Type B pancreatic cell (in vitro differentiated cells): ENCODE measurements around the gene ENTPD8. TPM values are rescaled to one million over a fixed set of nuclear protein-coding genes. Genes with fewer than 3 reads are reported as not detected.
"Not testable (repeated sequence)": the region's sequence is repeated elsewhere in the genome, so short reads cannot be mapped to it uniquely, and the experiment has no call there.

Experiments used
- DNase-seq: peaks from one replicate; pipeline ENCODE4 v3.0.0; 2021; ENCODE audit warnings: mixed read lengths; ENCODE audit not compliant: unreplicated experiment; ENCODE audit errors: extremely low spot score
- H3K27ac Mint-ChIP-seq: 2 replicates; pipeline ENCODE4 v1.8.0; 2021; ENCODE audit warnings: mild to moderate bottlenecking, mixed read lengths
- H3K27me3 Mint-ChIP-seq: 2 replicates; pipeline ENCODE4 v1.8.0; 2021; ENCODE audit warnings: mixed read lengths
- H3K36me3 Mint-ChIP-seq: 2 replicates; pipeline ENCODE4 v1.8.0; 2021; ENCODE audit warnings: mixed read lengths
- H3K4me1 Mint-ChIP-seq: one replicate; pipeline ENCODE4 v1.8.0; 2021; ENCODE audit warnings: mixed read lengths; ENCODE audit not compliant: unreplicated experiment
- H3K4me3 Mint-ChIP-seq: 2 replicates; pipeline ENCODE4 v1.8.0; 2021; ENCODE audit warnings: mild to moderate bottlenecking, mixed read lengths
- H3K9me3 Mint-ChIP-seq: 2 replicates; pipeline ENCODE4 v1.8.0; 2021; ENCODE audit warnings: mixed read lengths
- microRNA-seq: library from miRNA; unstranded; fragments of <30 nt; microRNA quantifications from one replicate; pipeline ENCODE4, GENCODE V29; 2020
- total RNA-seq: library from RNA; stranded (reverse); gene quantifications from 2 replicates; pipeline ENCODE4 v1.2.1, GENCODE V29; 2021; ENCODE audit warnings: low replicate concordance
- TF ChIP-seq, protein P1 (sequence below): fragments of 200-600 bp; sonication (generic); conservative IDR thresholded peaks from 2 replicates; pipeline ENCODE4 v1.5.0; 2021; ENCODE audit warnings: antibody characterized with exemption, mild to moderate bottlenecking

Gene ENTPD8
- total RNA-seq, 1 donor from 2014 or later = 2.1 TPM

GRCh38 chr9:137387891-137388560 lies 53.1 kb downstream of the ENTPD8 start:
- Mint-ChIP-seq H3K36me3 (no peaks in the 10 kb centered on the region), H3K27ac (no peak overlapping the region), H3K9me3 (no peaks in the 10 kb centered on the region), H3K4me3 (no peak overlapping the region), H3K27me3 (no peaks in the 10 kb centered on the region), H3K4me1 (peaks cover 3% of the 10 kb centered on the region)
- DNase-seq = no peak
- TF ChIP-seq, protein P1, sequence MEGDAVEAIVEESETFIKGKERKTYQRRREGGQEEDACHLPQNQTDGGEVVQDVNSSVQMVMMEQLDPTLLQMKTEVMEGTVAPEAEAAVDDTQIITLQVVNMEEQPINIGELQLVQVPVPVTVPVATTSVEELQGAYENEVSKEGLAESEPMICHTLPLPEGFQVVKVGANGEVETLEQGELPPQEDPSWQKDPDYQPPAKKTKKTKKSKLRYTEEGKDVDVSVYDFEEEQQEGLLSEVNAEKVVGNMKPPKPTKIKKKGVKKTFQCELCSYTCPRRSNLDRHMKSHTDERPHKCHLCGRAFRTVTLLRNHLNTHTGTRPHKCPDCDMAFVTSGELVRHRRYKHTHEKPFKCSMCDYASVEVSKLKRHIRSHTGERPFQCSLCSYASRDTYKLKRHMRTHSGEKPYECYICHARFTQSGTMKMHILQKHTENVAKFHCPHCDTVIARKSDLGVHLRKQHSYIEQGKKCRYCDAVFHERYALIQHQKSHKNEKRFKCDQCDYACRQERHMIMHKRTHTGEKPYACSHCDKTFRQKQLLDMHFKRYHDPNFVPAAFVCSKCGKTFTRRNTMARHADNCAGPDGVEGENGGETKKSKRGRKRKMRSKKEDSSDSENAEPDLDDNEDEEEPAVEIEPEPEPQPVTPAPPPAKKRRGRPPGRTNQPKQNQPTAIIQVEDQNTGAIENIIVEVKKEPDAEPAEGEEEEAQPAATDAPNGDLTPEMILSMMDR = no peak

DNA sequence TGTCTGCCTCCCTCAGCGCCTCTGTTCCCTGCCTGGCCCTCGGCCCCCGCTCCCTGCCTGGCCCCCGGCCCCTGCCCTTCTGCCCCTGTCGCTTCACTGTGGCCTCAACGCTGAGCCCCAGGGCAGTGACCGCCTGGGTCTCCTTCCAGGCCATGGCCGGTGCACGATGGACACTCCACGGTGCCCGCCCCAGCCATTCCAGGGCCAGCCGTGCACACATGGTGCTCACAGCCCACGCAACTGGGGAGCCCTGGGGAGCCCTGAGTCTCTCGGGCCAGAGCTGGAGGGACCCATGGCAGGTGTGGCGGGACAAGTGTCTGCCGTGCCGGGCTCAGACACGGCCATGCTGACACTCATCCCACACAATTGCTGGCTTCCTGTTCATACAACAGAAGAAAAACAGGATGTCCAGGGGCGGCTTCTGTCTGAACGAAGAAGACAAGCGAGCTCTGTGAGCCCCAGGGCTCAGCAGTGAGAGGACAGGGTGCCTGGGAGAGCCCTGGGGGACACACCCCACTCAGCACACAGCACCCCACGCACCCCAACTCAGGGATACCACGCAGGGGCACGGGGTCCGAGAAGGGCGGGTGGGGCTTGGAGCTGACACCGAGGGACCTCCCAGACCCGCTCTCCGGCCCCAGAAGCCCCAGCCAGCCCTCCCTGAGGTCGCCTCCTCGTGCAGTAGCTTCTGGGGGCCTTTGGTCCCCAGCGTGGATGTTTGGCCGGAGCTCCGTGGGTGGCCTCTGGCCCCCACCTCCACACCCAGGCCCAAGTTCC lies 53.9 kb downstream of the ENTPD8 start:
- TF ChIP-seq, protein P1 = no peak
- H3K4me3 Mint-ChIP-seq = no peak overlapping the region
- no peak overlapping the region for H3K27ac Mint-ChIP-seq
- DNase-seq = no peak
- no peaks in the 10 kb centered on the region for H3K9me3 Mint-ChIP-seq
- H3K36me3 Mint-ChIP-seq = no peaks in the 10 kb centered on the region
- H3K27me3 Mint-ChIP-seq = no peaks in the 10 kb centered on the region
- peaks cover 3% of the 10 kb centered on the region for H3K4me1 Mint-ChIP-seq

GRCh38 chr9:137386507-137387113 lies 54.5 kb downstream of the ENTPD8 start:
- H3K4me1 Mint-ChIP-seq, H3K27ac Mint-ChIP-seq, DNase-seq, H3K4me3 Mint-ChIP-seq, H3K27me3 Mint-ChIP-seq, H3K9me3 Mint-ChIP-seq, H3K36me3 Mint-ChIP-seq: not testable (repeated sequence)

- TF ChIP-seq, protein P1 = no peak
Measured at GRCh38 chr9:137385061-137385655, 56.0 kb downstream of the ENTPD8 start.

More at GRCh38 chr9:137385061-137385655, 56.0 kb downstream of the ENTPD8 start:
- no peaks in the 10 kb centered on the region for H3K36me3 Mint-ChIP-seq
- no peak for DNase-seq
- H3K27ac Mint-ChIP-seq = no peak overlapping the region
- no peaks in the 10 kb centered on the region for H3K27me3 Mint-ChIP-seq
- H3K4me1 Mint-ChIP-seq = no peaks in the 10 kb centered on the region
- no peak overlapping the region for H3K4me3 Mint-ChIP-seq
- no peaks in the 10 kb centered on the region for H3K9me3 Mint-ChIP-seq

Small RNA genes lying within 50 kb of the gene (microRNA-seq; reads per million reads assigned to microRNA genes)
- gene MIR7114 = 1.9 reads per million

Other genes starting within 250 kb of the ENTPD8 start
- gene TPRN, start 240.6 kb downstream of the ENTPD8 start, total RNA-seq = 24.1 and 28.4 TPM in 2 replicates
- gene TMEM203, start 235.7 kb downstream of the ENTPD8 start, total RNA-seq = 42.3 and 46.3 TPM in 2 replicates
- gene NDOR1, start 235.7 kb downstream of the ENTPD8 start, total RNA-seq = 18.9 and 28.0 TPM in 2 replicates
- 12.1 and 15.7 TPM in 2 replicates for gene RNF208, start 219.1 kb downstream of the ENTPD8 start, total RNA-seq
- gene CYSRT1, start 216.2 kb downstream of the ENTPD8 start, total RNA-seq = 0.86 and 1.5 TPM in 2 replicates
- gene RNF224, start 213.9 kb downstream of the ENTPD8 start, total RNA-seq = 0.36 and 0.48 TPM in 2 replicates
- gene SLC34A3, start 210.5 kb downstream of the ENTPD8 start, total RNA-seq = 0.41 and 0.81 TPM in 2 replicates
- gene TUBB4B, start 200.1 kb downstream of the ENTPD8 start, total RNA-seq = 326 and 349 TPM in 2 replicates
- 0.31 TPM in 1 of 2 replicates, not detected in the other for gene STPG3, start 190.1 kb downstream of the ENTPD8 start, total RNA-seq
- gene NELFB, start 186.0 kb downstream of the ENTPD8 start, total RNA-seq = 52.4 and 61.9 TPM in 2 replicates
- gene TOR4A, start 163.6 kb downstream of the ENTPD8 start, total RNA-seq = 2.7 and 4.5 TPM in 2 replicates
- gene NRARP, start 139.1 kb downstream of the ENTPD8 start, total RNA-seq = 17.9 and 21.7 TPM in 2 replicates
- 15.5 and 19.5 TPM in 2 replicates for gene EXD3, start 18.2 kb downstream of the ENTPD8 start, total RNA-seq
- 6.4 and 14.3 TPM in 2 replicates for gene NOXA1, start 18.0 kb downstream of the ENTPD8 start, total RNA-seq
- gene NSMF, start 18.0 kb upstream of the ENTPD8 start, total RNA-seq = 51.2 and 67.8 TPM in 2 replicates
- 2.5 and 3.1 TPM in 2 replicates for gene PNPLA7, start 109.0 kb upstream of the ENTPD8 start, total RNA-seq
- gene MRPL41, start 110.5 kb upstream of the ENTPD8 start, total RNA-seq = 50.4 and 51.6 TPM in 2 replicates
- gene DPH7, start 137.6 kb upstream of the ENTPD8 start, total RNA-seq = 33.8 and 45.8 TPM in 2 replicates
- 41.7 and 45.3 TPM in 2 replicates for gene ZMYND19, start 149.2 kb upstream of the ENTPD8 start, total RNA-seq
- 46.4 and 96.6 TPM in 2 replicates for gene ARRDC1, start 164.3 kb upstream of the ENTPD8 start, total RNA-seq
- gene EHMT1, start 177.6 kb upstream of the ENTPD8 start, total RNA-seq = 99.8 and 111 TPM in 2 replicates